ENCODE results near the gene PIGK. TPM values are rescaled to one million over a fixed set of nuclear protein-coding genes. Genes with fewer than 3 reads are reported as not detected.

The PIGK gene
- total RNA-seq, 2 donors from 2014 or later: 15.9 to 30.1 TPM

DNA sequence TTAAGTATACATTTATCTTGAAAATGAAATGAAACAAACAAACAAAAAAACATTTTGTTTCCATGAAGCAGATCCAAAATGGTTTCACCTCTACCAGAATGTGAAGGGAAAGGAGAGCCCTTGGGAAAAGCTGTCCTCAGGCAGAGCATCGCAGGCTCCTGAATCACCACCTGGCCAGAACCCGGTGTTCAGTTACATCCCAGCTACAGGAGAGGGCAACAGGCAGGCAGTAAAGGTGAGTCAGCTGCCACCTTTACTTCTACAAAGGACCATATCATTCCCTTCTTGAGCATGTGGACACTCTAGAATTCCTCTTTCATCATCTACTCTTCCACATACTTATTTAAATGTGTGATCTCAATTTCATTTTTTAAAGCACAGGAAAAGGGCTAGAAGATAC lies 151.2 kb downstream of the PIGK start:
- no peaks in the 10 kb centered on the region for H3K27me3 ChIP-seq
- TF ChIP-seq, protein P1, sequence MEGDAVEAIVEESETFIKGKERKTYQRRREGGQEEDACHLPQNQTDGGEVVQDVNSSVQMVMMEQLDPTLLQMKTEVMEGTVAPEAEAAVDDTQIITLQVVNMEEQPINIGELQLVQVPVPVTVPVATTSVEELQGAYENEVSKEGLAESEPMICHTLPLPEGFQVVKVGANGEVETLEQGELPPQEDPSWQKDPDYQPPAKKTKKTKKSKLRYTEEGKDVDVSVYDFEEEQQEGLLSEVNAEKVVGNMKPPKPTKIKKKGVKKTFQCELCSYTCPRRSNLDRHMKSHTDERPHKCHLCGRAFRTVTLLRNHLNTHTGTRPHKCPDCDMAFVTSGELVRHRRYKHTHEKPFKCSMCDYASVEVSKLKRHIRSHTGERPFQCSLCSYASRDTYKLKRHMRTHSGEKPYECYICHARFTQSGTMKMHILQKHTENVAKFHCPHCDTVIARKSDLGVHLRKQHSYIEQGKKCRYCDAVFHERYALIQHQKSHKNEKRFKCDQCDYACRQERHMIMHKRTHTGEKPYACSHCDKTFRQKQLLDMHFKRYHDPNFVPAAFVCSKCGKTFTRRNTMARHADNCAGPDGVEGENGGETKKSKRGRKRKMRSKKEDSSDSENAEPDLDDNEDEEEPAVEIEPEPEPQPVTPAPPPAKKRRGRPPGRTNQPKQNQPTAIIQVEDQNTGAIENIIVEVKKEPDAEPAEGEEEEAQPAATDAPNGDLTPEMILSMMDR (IDR thresholded peaks at IDR 0.05): no peak
- H3K36me3 ChIP-seq: no peaks in the 10 kb centered on the region
- H3K4me3 ChIP-seq: no peak overlapping the region
- no peak overlapping the region for H3K27ac ChIP-seq
- H3K9me3 ChIP-seq: no peaks in the 10 kb centered on the region
- no peaks in the 10 kb centered on the region for H3K4me1 ChIP-seq
- no peak for DNase-seq (ENCODE audit: low spot score)

DNA sequence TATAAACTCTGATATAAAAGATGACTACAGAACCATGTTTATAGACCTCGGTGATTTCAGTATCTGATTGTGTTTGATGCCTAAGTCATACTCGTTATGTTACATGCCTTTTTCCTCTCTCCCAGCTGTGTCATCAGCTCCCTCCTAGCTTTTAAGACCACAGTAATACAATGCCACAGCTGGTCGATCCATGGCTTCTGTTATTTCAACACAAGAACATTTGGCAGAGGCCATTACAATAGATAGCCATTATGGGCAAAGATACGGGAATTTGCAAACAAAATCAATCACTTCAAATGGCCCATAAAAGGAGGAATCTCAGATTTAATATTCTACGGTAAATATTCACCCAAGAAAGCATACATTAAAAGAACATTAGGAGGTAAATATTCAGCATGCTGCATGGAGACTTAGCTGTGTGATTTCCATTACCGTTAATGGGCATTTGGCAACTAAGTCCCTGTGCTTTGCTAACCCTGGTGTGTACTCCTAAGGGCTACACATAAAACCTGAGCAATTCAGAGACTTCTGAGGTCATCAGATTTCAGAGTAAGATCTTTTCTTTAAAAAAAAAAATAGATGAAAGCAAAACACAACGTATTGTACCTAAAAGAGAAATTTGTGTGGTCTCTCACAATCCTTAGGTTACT lies 153.4 kb downstream of the PIGK start:
- TF ChIP-seq, protein P1 (IDR thresholded peaks at IDR 0.05): no peak
- H3K27me3 ChIP-seq: no peaks in the 10 kb centered on the region
- H3K27ac ChIP-seq: no peak overlapping the region
- H3K4me3 ChIP-seq: no peak overlapping the region
- no peak for DNase-seq (ENCODE audit: low spot score)
- no peaks in the 10 kb centered on the region for H3K4me1 ChIP-seq
- no peaks in the 10 kb centered on the region for H3K9me3 ChIP-seq
- H3K36me3 ChIP-seq: no peaks in the 10 kb centered on the region

DNA sequence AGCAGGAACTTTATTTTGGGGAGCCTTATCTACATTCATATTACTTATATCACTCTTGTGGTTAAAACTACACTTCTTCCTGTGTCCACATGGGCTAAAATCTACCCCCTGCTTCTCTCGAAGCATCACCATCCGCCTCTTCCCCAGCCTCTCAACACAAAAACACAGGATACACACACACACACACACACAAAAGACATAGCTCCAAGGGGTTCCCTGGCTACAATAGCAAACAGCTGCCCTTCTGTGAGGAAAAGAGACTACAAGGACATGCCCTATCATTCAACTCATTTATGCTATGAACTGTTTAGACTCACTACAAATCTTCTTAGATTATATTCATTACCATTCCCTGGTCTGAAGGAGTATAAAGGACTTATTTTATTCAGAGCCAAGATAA lies 155.0 kb downstream of the PIGK start:
- Histone ChIP-seq H3K9me3 (no peaks in the 10 kb centered on the region), H3K27me3 (no peaks in the 10 kb centered on the region), H3K36me3 (no peaks in the 10 kb centered on the region), H3K4me3 (no peak overlapping the region), H3K4me1 (no peaks in the 10 kb centered on the region), H3K27ac (no peak overlapping the region)
- TF ChIP-seq, protein P1 (IDR thresholded peaks at IDR 0.05): no peak
- no peak for DNase-seq (ENCODE audit: low spot score)

DNA sequence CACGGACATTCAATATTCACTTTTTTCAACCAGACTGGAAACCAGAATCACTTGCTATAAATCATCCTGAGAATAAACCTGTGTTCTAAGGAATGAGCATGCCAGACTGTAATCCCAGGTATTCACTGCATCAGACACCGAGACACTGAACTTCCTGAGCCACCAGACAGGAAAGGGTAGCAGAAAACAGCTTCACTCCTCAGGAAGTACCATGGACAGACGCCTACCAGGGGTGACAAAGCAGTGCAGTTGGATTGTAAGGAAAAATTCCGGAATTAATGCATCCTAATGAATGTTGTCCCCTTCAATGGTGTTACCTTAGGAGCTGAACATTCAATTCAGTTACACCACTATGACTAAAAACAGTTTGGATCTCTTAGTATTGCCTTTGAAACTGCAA lies 156.1 kb downstream of the PIGK start:
- Histone ChIP-seq H3K27ac (no peak overlapping the region), H3K4me3 (no peak overlapping the region), H3K36me3 (no peaks in the 10 kb centered on the region), H3K4me1 (no peaks in the 10 kb centered on the region), H3K27me3 (no peaks in the 10 kb centered on the region), H3K9me3 (no peaks in the 10 kb centered on the region)
- TF ChIP-seq, protein P1 (IDR thresholded peaks at IDR 0.05): no peak
- no peak for DNase-seq (ENCODE audit: low spot score)

DNA sequence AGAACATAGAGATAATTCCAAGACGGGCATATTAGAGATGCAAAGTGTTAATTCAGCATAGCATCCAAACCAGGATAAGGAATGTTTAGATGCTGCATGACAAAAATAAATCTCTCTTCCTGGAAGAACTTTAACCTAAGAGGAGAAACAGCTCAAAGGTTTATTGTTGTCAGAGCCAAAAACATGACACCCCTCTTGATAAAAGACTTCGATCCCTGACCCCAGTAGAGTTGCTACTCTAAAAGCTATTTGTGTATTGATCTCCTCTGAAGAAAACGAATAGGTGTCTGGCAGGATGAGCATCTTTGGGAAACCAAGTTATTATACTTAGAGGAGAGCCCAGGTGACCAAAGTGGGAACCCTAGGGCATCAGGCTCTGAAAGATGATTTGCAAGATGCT lies 158.1 kb downstream of the PIGK start:
- TF ChIP-seq, protein P1 (IDR thresholded peaks at IDR 0.05): no peak

DNA sequence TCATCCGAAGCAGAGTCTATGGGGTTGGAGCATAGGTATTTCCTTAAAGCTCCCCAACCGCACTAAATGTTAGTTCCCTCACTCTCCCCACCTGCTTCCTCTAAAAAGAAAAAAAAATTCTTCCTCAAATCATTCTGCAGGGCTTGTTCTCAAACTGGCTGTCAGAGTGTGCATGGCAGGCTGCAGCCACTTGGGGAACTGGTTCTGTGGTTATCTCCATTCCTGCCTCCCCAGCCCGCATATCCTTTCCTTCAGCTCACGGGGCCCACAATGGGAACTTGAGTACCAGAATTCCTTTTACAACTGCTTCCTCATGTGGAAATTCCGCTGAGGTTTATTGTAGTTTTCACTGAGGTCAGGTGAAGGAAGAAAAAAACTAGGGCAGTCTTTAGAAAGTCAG lies 159.2 kb downstream of the PIGK start:
- Histone ChIP-seq H3K36me3 (no peaks in the 10 kb centered on the region), H3K4me3 (no peak overlapping the region), H3K27ac (no peak overlapping the region), H3K9me3 (no peaks in the 10 kb centered on the region), H3K4me1 (no peaks in the 10 kb centered on the region), H3K27me3 (no peaks in the 10 kb centered on the region)
- TF ChIP-seq, protein P1 (IDR thresholded peaks at IDR 0.05): no peak
- no peak for DNase-seq (ENCODE audit: low spot score)

More for the DNA sequence above, 158.1 kb downstream of the PIGK start:
- Histone ChIP-seq H3K4me3 (no peak overlapping the region), H3K36me3 (no peaks in the 10 kb centered on the region), H3K9me3 (no peaks in the 10 kb centered on the region), H3K4me1 (no peaks in the 10 kb centered on the region), H3K27me3 (no peaks in the 10 kb centered on the region), H3K27ac (no peak overlapping the region)
- DNase-seq (ENCODE audit: low spot score): no peak
